ENCODE results near the gene TNFRSF13B.

DNA sequence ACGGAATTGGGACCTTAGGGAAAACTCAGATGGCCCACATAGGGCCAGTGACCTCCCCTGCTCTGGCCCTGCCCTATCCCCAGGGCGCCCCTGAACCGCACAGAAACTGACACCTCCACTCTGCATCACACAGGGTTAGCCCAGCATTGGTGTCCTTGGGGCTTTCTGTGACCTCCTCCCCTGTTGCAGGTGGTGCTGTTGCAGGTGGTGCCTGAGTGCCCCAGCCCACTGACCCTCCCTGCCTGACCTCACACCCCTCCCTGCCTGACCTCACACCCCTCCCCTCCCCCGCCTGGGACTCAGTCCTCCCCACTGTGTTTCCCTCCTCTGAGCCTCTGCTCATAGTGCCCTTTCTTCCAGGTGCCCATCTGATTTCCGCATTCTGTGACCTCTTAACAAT lies 21.4 kb downstream of the TNFRSF13B start:
- TF ChIP-seq, protein P1, sequence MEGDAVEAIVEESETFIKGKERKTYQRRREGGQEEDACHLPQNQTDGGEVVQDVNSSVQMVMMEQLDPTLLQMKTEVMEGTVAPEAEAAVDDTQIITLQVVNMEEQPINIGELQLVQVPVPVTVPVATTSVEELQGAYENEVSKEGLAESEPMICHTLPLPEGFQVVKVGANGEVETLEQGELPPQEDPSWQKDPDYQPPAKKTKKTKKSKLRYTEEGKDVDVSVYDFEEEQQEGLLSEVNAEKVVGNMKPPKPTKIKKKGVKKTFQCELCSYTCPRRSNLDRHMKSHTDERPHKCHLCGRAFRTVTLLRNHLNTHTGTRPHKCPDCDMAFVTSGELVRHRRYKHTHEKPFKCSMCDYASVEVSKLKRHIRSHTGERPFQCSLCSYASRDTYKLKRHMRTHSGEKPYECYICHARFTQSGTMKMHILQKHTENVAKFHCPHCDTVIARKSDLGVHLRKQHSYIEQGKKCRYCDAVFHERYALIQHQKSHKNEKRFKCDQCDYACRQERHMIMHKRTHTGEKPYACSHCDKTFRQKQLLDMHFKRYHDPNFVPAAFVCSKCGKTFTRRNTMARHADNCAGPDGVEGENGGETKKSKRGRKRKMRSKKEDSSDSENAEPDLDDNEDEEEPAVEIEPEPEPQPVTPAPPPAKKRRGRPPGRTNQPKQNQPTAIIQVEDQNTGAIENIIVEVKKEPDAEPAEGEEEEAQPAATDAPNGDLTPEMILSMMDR (IDR thresholded peaks at IDR 0.05; ENCODE audit: low read length), result no peak
- TF ChIP-seq EZH2 (IDR thresholded peaks at IDR 0.05; ENCODE audit: borderline replicate concordance, low read length), result no peak
